ENCODE data around the gene APOL6.

DNA sequence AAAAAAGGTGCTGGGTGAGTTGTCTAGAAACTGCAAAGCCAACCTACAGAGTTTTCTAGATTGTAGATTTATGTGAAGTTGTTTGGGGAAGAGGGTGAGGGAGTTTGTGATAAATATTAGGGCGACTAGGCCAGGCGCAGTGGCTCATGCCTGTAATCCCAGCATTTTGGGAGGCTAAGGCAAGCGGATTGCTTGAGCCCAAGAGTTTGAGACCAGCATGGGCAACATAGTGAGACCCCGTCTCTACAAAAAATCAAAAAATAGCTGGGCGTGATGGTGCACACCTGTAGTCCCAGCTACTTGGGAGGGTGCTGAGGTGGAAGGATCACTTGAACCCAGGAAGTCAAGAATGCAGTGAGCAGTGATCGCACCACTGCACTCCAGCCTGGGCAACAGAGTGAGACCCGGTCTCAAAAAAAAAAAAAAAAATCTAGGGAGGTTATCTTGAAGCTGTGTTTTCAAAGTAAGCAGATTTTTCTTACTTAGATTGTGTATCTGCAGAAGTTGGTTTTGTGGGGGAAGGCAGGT, 844 bp downstream of the APOL6 start:
- TF ChIP-seq, protein P1, sequence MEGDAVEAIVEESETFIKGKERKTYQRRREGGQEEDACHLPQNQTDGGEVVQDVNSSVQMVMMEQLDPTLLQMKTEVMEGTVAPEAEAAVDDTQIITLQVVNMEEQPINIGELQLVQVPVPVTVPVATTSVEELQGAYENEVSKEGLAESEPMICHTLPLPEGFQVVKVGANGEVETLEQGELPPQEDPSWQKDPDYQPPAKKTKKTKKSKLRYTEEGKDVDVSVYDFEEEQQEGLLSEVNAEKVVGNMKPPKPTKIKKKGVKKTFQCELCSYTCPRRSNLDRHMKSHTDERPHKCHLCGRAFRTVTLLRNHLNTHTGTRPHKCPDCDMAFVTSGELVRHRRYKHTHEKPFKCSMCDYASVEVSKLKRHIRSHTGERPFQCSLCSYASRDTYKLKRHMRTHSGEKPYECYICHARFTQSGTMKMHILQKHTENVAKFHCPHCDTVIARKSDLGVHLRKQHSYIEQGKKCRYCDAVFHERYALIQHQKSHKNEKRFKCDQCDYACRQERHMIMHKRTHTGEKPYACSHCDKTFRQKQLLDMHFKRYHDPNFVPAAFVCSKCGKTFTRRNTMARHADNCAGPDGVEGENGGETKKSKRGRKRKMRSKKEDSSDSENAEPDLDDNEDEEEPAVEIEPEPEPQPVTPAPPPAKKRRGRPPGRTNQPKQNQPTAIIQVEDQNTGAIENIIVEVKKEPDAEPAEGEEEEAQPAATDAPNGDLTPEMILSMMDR (optimal IDR thresholded peaks at IDR 0.05 in 1 of 3, IDR thresholded peaks at IDR 0.05 in 1 of 3, conservative IDR thresholded peaks at IDR 0.05 in 1 of 3; ENCODE audit: extremely low read depth in 1 of 3, insufficient read depth in 2 of 3, low read length in 3 of 3) = no peak
- no peak for TF ChIP-seq EZH2 (IDR thresholded peaks at IDR 0.05; ENCODE audit: low read length)

Measured in keratinocyte (primary cell).